Gastrocnemius medialis (tissue), 4 donors: ENCODE data around the gene PCGF1.

ENCODE experiments used
- POLR2A ChIP-seq, 2 donors: fragments of 450-650 bp; IDR thresholded peaks; one replicate each; pipeline ENCODE4 v1.6.1; 2017; ENCODE audit warnings: antibody characterized with exemption in 2 of 2, mild to moderate bottlenecking in 2 of 2, moderate library complexity in 2 of 2
- TF ChIP-seq, protein P1 (sequence below), 5 experiments: fragments of 450-650 bp in 3 of 5; fragments of 200-600 bp in 2 of 5; sonication (generic) in 2 of 5; IDR thresholded peaks in 4 of 5; conservative IDR thresholded peaks in 1 of 5; 1 replicate in 4 of 5; 2 replicates in 1 of 5; pipeline ENCODE4 v1.5.1; 2016 to 2019; ENCODE audit warnings: antibody characterized with exemption in 5 of 5, mild to moderate bottlenecking in 3 of 5, moderate library complexity in 3 of 5

- TF ChIP-seq, protein P1, sequence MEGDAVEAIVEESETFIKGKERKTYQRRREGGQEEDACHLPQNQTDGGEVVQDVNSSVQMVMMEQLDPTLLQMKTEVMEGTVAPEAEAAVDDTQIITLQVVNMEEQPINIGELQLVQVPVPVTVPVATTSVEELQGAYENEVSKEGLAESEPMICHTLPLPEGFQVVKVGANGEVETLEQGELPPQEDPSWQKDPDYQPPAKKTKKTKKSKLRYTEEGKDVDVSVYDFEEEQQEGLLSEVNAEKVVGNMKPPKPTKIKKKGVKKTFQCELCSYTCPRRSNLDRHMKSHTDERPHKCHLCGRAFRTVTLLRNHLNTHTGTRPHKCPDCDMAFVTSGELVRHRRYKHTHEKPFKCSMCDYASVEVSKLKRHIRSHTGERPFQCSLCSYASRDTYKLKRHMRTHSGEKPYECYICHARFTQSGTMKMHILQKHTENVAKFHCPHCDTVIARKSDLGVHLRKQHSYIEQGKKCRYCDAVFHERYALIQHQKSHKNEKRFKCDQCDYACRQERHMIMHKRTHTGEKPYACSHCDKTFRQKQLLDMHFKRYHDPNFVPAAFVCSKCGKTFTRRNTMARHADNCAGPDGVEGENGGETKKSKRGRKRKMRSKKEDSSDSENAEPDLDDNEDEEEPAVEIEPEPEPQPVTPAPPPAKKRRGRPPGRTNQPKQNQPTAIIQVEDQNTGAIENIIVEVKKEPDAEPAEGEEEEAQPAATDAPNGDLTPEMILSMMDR (IDR thresholded peaks at IDR 0.05 in 4 of 5, conservative IDR thresholded peaks at IDR 0.05 in 1 of 5), result no peak
- TF ChIP-seq POLR2A (IDR thresholded peaks at IDR 0.05), result no peak
These were observed 2.8 kb upstream of the PCGF1 start for GRCh38 chr2:74510272-74510671.
